Activated naive CD4-positive, alpha-beta T cell treated with anti-CD3 and anti-CD28 coated beads for 36 hours (primary cell): ENCODE data around the gene LRRC61. TPM values are rescaled to one million over a fixed set of nuclear protein-coding genes. Genes with fewer than 3 reads are reported as not detected.

Source experiments
- CTCF ChIA-PET: fragments of 350-600 bp; sonication (Branson Sonifier 250); formaldehyde crosslinking; loops from one replicate; lab custom pipeline; 2021; ENCODE audit warnings: antibody characterized with exemption; lab: Charles Lee
- DNase-seq: peaks from one replicate; pipeline ENCODE4 v3.0.0-alpha.2; 2020
- H3K27ac Mint-ChIP-seq: one replicate; pipeline ENCODE4 v1.8.0; 2021; ENCODE audit warnings: mild to moderate bottlenecking, mixed read lengths
- H3K27me3 Mint-ChIP-seq: one replicate; pipeline ENCODE4 v1.8.0; 2021; ENCODE audit warnings: low read depth, mixed read lengths
- H3K36me3 Mint-ChIP-seq: one replicate; pipeline ENCODE4 v1.8.0; 2021; ENCODE audit warnings: low read depth, mixed read lengths
- H3K4me1 Mint-ChIP-seq: one replicate; pipeline ENCODE4 v1.8.0; 2021; ENCODE audit warnings: low read depth, mixed read lengths
- H3K4me3 Mint-ChIP-seq: one replicate; pipeline ENCODE4 v1.8.0; 2021; ENCODE audit warnings: mild to moderate bottlenecking, moderate library complexity, mixed read lengths
- H3K9me3 Mint-ChIP-seq: one replicate; pipeline ENCODE4 v1.8.0; 2021; ENCODE audit warnings: mixed read lengths
- intact Hi-C: fragments of 100-400 bp; cut with micrococcal nuclease; formaldehyde crosslinking; loops from one replicate; pipeline ENCODE4 v1.15.1; 2023
- total RNA-seq, 2 experiments: library from RNA; stranded (reverse); gene quantifications; one replicate each; pipeline ENCODE4 v1.2.3, GENCODE V29; 2021

The LRRC61 gene
- total RNA-seq, 2 experiments from 2014 or later, result 10.3 to 13.3 TPM

- CTCF ChIA-PET, result no interaction called here
- no peak overlapping the region for H3K4me3 Mint-ChIP-seq
- intact Hi-C loops, result no loop called here
Measured at GRCh38 chr7:150337179-150337578, 14.0 kb downstream of the LRRC61 start.

GRCh38 chr7:150337659-150338081 lies 14.5 kb downstream of the LRRC61 start:
- Mint-ChIP-seq H3K4me3 (no peak overlapping the region), H3K4me1 (peaks cover 4% of the 10 kb centered on the region), H3K9me3 (no peaks in the 10 kb centered on the region), H3K27ac (no peak overlapping the region), H3K36me3 (peaks cover 7% of the 10 kb centered on the region), H3K27me3 (peaks cover 19% of the 10 kb centered on the region)
- intact Hi-C loops, result no loop called here
- CTCF ChIA-PET, result no interaction called here
- DNase-seq, result no peak

More at GRCh38 chr7:150337179-150337578, 14.0 kb downstream of the LRRC61 start:
- Mint-ChIP-seq H3K27ac (no peak overlapping the region), H3K4me1 (peaks cover 4% of the 10 kb centered on the region), H3K27me3 (peaks cover 16% of the 10 kb centered on the region), H3K36me3 (peaks cover 7% of the 10 kb centered on the region), H3K9me3 (no peaks in the 10 kb centered on the region)
- no peak for DNase-seq

- Mint-ChIP-seq H3K4me1 (peaks cover 4% of the 10 kb centered on the region), H3K4me3 (no peak overlapping the region), H3K27me3 (peaks cover 19% of the 10 kb centered on the region), H3K36me3 (peaks cover 7% of the 10 kb centered on the region), H3K9me3 (peaks cover under 1% of the 10 kb centered on the region), H3K27ac (no peak overlapping the region)
- intact Hi-C loops, result no loop called here
- CTCF ChIA-PET, result interaction anchor here (0.6 kb wide), 1 partner anchor 9 kb away, joined by 3 read pairs; no protein-coding TSS in a partner anchor
- no peak for DNase-seq
Measured at GRCh38 chr7:150338166-150338829, 15.1 kb downstream of the LRRC61 start.

GRCh38 chr7:150339409-150339809 lies 16.3 kb downstream of the LRRC61 start:
- Mint-ChIP-seq H3K4me3 (no peak overlapping the region), H3K27ac (no peak overlapping the region), H3K36me3 (peaks cover 7% of the 10 kb centered on the region), H3K27me3 (peaks cover 21% of the 10 kb centered on the region), H3K9me3 (peaks cover 4% of the 10 kb centered on the region), H3K4me1 (peaks cover 4% of the 10 kb centered on the region)
- DNase-seq, result no peak
- CTCF ChIA-PET, result no interaction called here
- intact Hi-C loops, result no loop called here

GRCh38 chr7:150340024-150340749 lies 17.0 kb downstream of the LRRC61 start:
- no peak for DNase-seq
- peaks cover 4% of the 10 kb centered on the region for H3K9me3 Mint-ChIP-seq

GRCh38 chr7:150340875-150341262 lies 17.7 kb downstream of the LRRC61 start:
- H3K27me3 Mint-ChIP-seq, result peaks cover 21% of the 10 kb centered on the region
- CTCF ChIA-PET, result no interaction called here
- H3K9me3 Mint-ChIP-seq, result peaks cover 4% of the 10 kb centered on the region
- H3K27ac Mint-ChIP-seq, result no peak overlapping the region
- H3K4me3 Mint-ChIP-seq, result no peak overlapping the region
- H3K4me1 Mint-ChIP-seq, result peaks cover 4% of the 10 kb centered on the region
- intact Hi-C loops, result no loop called here
- peaks cover 7% of the 10 kb centered on the region for H3K36me3 Mint-ChIP-seq
- no peak for DNase-seq

More at GRCh38 chr7:150340024-150340749, 17.0 kb downstream of the LRRC61 start:
- H3K36me3 Mint-ChIP-seq, result peaks cover 7% of the 10 kb centered on the region
- no peak overlapping the region for H3K27ac Mint-ChIP-seq
- intact Hi-C loops, result no loop called here
- peaks cover 21% of the 10 kb centered on the region for H3K27me3 Mint-ChIP-seq
- H3K4me1 Mint-ChIP-seq, result peaks cover 4% of the 10 kb centered on the region
- no peak overlapping the region for H3K4me3 Mint-ChIP-seq
- CTCF ChIA-PET, result no interaction called here

GRCh38 chr7:150341263-150342120 lies 18.3 kb downstream of the LRRC61 start, which contains the start of gene RARRES2:
RARRES2 (minus strand) TSS chr7:150341629; CDS start chr7:150340609, 1,020 bp downstream.
- peaks cover 7% of the 10 kb centered on the region for H3K36me3 Mint-ChIP-seq
- H3K4me1 Mint-ChIP-seq, result peaks cover 4% of the 10 kb centered on the region
- H3K27me3 Mint-ChIP-seq, result peaks cover 23% of the 10 kb centered on the region
- DNase-seq, result no peak
- no peak within 1 kb of the TSS for H3K27ac Mint-ChIP-seq
- H3K4me3 Mint-ChIP-seq, result no peak within 1 kb of the TSS
- CTCF ChIA-PET, result no interaction called here
- intact Hi-C loops, result loop anchor here (2.0 kb wide), 1 partner anchor 15 kb away; no protein-coding TSS in a partner anchor
- H3K9me3 Mint-ChIP-seq, result peaks cover 4% of the 10 kb centered on the region

- H3K36me3 Mint-ChIP-seq, result peaks cover 7% of the 10 kb centered on the region
- peaks cover 23% of the 10 kb centered on the region for H3K27me3 Mint-ChIP-seq
- H3K4me1 Mint-ChIP-seq, result peaks cover 4% of the 10 kb centered on the region
- H3K4me3 Mint-ChIP-seq, result no peak overlapping the region
- intact Hi-C loops, result loop anchor here (2.0 kb wide), 1 partner anchor 15 kb away; no protein-coding TSS in a partner anchor
- peaks cover 4% of the 10 kb centered on the region for H3K9me3 Mint-ChIP-seq
- no peak overlapping the region for H3K27ac Mint-ChIP-seq
- DNase-seq, result no peak
- CTCF ChIA-PET, result no interaction called here
Measured at GRCh38 chr7:150342121-150342408, 18.9 kb downstream of the LRRC61 start.

GRCh38 chr7:150343225-150343624 lies 20.1 kb downstream of the LRRC61 start:
- peaks cover 4% of the 10 kb centered on the region for H3K9me3 Mint-ChIP-seq
- no peaks in the 10 kb centered on the region for H3K36me3 Mint-ChIP-seq

GRCh38 chr7:150344299-150344698 lies 21.1 kb downstream of the LRRC61 start:
- peaks cover 4% of the 10 kb centered on the region for H3K4me1 Mint-ChIP-seq
- intact Hi-C loops, result no loop called here

More at GRCh38 chr7:150343225-150343624, 20.1 kb downstream of the LRRC61 start:
- Mint-ChIP-seq H3K27me3 (peaks cover 23% of the 10 kb centered on the region), H3K4me1 (peaks cover 4% of the 10 kb centered on the region), H3K4me3 (no peak overlapping the region), H3K27ac (no peak overlapping the region)
- CTCF ChIA-PET, result interaction anchor here (0.8 to 1.5 kb wide), 2 partner anchors 8 to 13 kb away, joined by 4 to 11 read pairs; no protein-coding TSS in a partner anchor
- intact Hi-C loops, result loop anchor here (2.0 kb wide), 1 partner anchor 16 kb away; no protein-coding TSS in a partner anchor
- DNase-seq, result no peak

GRCh38 chr7:150345012-150345411 lies 21.9 kb downstream of the LRRC61 start:
- intact Hi-C loops, result no loop called here
- H3K4me1 Mint-ChIP-seq, result peaks cover 4% of the 10 kb centered on the region

More at GRCh38 chr7:150344299-150344698, 21.1 kb downstream of the LRRC61 start:
- no peak for DNase-seq
- Mint-ChIP-seq H3K36me3 (no peaks in the 10 kb centered on the region), H3K4me3 (no peak overlapping the region), H3K27ac (no peak overlapping the region), H3K27me3 (peaks cover 21% of the 10 kb centered on the region), H3K9me3 (peaks cover 4% of the 10 kb centered on the region)
- CTCF ChIA-PET, result interaction anchor here (0.8 to 1.5 kb wide), 2 partner anchors 9 to 12 kb away, joined by 4 to 11 read pairs; no protein-coding TSS in a partner anchor

GRCh38 chr7:150346922-150347321 lies 23.8 kb downstream of the LRRC61 start:
- Mint-ChIP-seq H3K27ac (no peak overlapping the region), H3K4me3 (no peak overlapping the region), H3K36me3 (no peaks in the 10 kb centered on the region), H3K9me3 (peaks cover 4% of the 10 kb centered on the region), H3K4me1 (peaks cover 1% of the 10 kb centered on the region), H3K27me3 (peaks cover 9% of the 10 kb centered on the region)
- CTCF ChIA-PET, result interaction anchor here (1.6 kb wide), 1 partner anchor 10 kb away, joined by 10 read pairs; no protein-coding TSS in a partner anchor
- intact Hi-C loops, result no loop called here
- no peak for DNase-seq

More at GRCh38 chr7:150345012-150345411, 21.9 kb downstream of the LRRC61 start:
- no peak for DNase-seq
- Mint-ChIP-seq H3K4me3 (no peak overlapping the region), H3K27ac (no peak overlapping the region), H3K27me3 (peaks cover 17% of the 10 kb centered on the region), H3K36me3 (no peaks in the 10 kb centered on the region), H3K9me3 (peaks cover 4% of the 10 kb centered on the region)
- CTCF ChIA-PET, result no interaction called here
